ENCODE measurements around the gene EEF1AKMT3. TPM values are rescaled to one million over a fixed set of nuclear protein-coding genes. Genes with fewer than 3 reads are reported as not detected.
A peak's percentile ranks its signal among the peaks of the same experiment; 100 is the strongest.

The EEF1AKMT3 gene
- total RNA-seq, 5 donors from 2014 or later (not counting 1 experiment from before 2014, with no cell fraction given), result 2.4 to 5.1 (median 3.4) TPM

- Mint-ChIP-seq H3K4me3 (no peak overlapping the region), H3K27ac (no peak overlapping the region), H3K9me3 (no peaks in the 10 kb centered on the region), H3K4me1 (peaks cover 5 to 10% (median 6%) of the 10 kb centered on the region in 3 donors), H3K36me3 (peaks cover 68% of the 10 kb centered on the region), H3K27me3 (no peaks in the 10 kb centered on the region)
- Histone ChIP-seq H3K27me3 (replicated peaks in 1 of 2; ENCODE audit: control insufficient read depth in 2 of 2, extremely low read depth in 1 of 2, insufficient read depth in 2 of 2, low read length in 1 of 2) (no peaks in the 10 kb centered on the region), H3K4me3 (ENCODE audit: control insufficient read depth in 1 of 2, extremely low read depth in 1 of 2, low read length in 1 of 2) (no peak overlapping the region), H3K36me3 (ENCODE audit: control insufficient read depth in 2 of 2, extremely low read depth in 1 of 2, insufficient read depth in 1 of 2, low read length in 1 of 2) (peaks cover 32 to 92% of the 10 kb centered on the region in 2 donors), H3K27ac (ENCODE audit: low read length) (no peak overlapping the region), H3K4me1 (ENCODE audit: control insufficient read depth in 1 of 2, extremely low read depth in 1 of 2, insufficient read depth in 2 of 2, low read length in 2 of 2) (peaks cover 0 to 13% of the 10 kb centered on the region in 2 experiments), H3K9me3 (no peaks in the 10 kb centered on the region)
- DNase-seq (no peak), ATAC-seq (replicated peaks in 1 of 4) (no peak)
- ChIA-PET POLR2A (interaction anchor here in 1 of 2 donors (0.7 kb wide), 1 partner anchor 20 kb away, joined by 3 read pairs; no protein-coding TSS in a partner anchor), CTCF (no interaction called here)
- 96% methylated on average over 7 of the region's 13 CpGs for WGBS (ENCODE audit: insufficient coverage)
Observed at GRCh38 chr12:57730336-57731067, 41.9 kb upstream of the EEF1AKMT3 start.

- DNase-seq (no peak), ATAC-seq (replicated peaks in 1 of 4) (no peak)
- H3K27ac ChIP-seq (ENCODE audit: low read length), result no peak overlapping the region
- CTCF ChIA-PET, result interaction anchor here in 1 of 2 donors (0.9 kb wide), 1 partner anchor 28 kb away, joined by 3 read pairs; no protein-coding TSS in a partner anchor
- POLR2A ChIA-PET, result no interaction called here
- no peak overlapping the region for H3K4me3 ChIP-seq (ENCODE audit: control insufficient read depth in 1 of 2, extremely low read depth in 1 of 2, low read length in 1 of 2)
- H3K36me3 Mint-ChIP-seq, result peaks cover 67% of the 10 kb centered on the region
- no peaks in the 10 kb centered on the region for H3K27me3 ChIP-seq (replicated peaks in 1 of 2; ENCODE audit: control insufficient read depth in 2 of 2, extremely low read depth in 1 of 2, insufficient read depth in 2 of 2, low read length in 1 of 2)
- H3K36me3 ChIP-seq (ENCODE audit: control insufficient read depth in 2 of 2, extremely low read depth in 1 of 2, insufficient read depth in 1 of 2, low read length in 1 of 2), result peaks cover 24 to 93% of the 10 kb centered on the region in 2 donors
- no peak overlapping the region for H3K27ac Mint-ChIP-seq
- no peaks in the 10 kb centered on the region for H3K9me3 Mint-ChIP-seq
- H3K27me3 Mint-ChIP-seq, result no peaks in the 10 kb centered on the region
- H3K4me3 Mint-ChIP-seq, result no peak overlapping the region
- no peaks in the 10 kb centered on the region for H3K9me3 ChIP-seq
- peaks cover 9 to 14% (median 10%) of the 10 kb centered on the region in 3 donors for H3K4me1 Mint-ChIP-seq
- H3K4me1 ChIP-seq (ENCODE audit: control insufficient read depth in 1 of 2, extremely low read depth in 1 of 2, insufficient read depth in 2 of 2, low read length in 2 of 2), result peaks cover 0 to 13% of the 10 kb centered on the region in 2 experiments
- 98% methylated on average over 7 of the region's 19 CpGs for WGBS (ENCODE audit: insufficient coverage)
Observed at GRCh38 chr12:57731411-57732080, 40.9 kb upstream of the EEF1AKMT3 start.

GRCh38 chr12:57732270-57732669 lies 40.1 kb upstream of the EEF1AKMT3 start:
- ATAC-seq (replicated peaks in 1 of 4), result no peak
- Mint-ChIP-seq H3K9me3 (no peaks in the 10 kb centered on the region), H3K27ac (peak overlapping the region in 1 of 2 donors; percentile 36), H3K27me3 (no peaks in the 10 kb centered on the region), H3K36me3 (peaks cover 70% of the 10 kb centered on the region), H3K4me1 (peaks cover 13 to 19% (median 14%) of the 10 kb centered on the region in 3 donors), H3K4me3 (no peak overlapping the region)
- POLR2A ChIA-PET, result no interaction called here
- Histone ChIP-seq H3K4me1 (ENCODE audit: control insufficient read depth in 1 of 2, extremely low read depth in 1 of 2, insufficient read depth in 2 of 2, low read length in 2 of 2) (peaks cover 0 to 20% of the 10 kb centered on the region in 2 experiments), H3K27ac (ENCODE audit: low read length) (no peak overlapping the region), H3K27me3 (replicated peaks in 1 of 2; ENCODE audit: control insufficient read depth in 2 of 2, extremely low read depth in 1 of 2, insufficient read depth in 2 of 2, low read length in 1 of 2) (no peaks in the 10 kb centered on the region), H3K4me3 (ENCODE audit: control insufficient read depth in 1 of 2, extremely low read depth in 1 of 2, low read length in 1 of 2) (no peak overlapping the region), H3K36me3 (ENCODE audit: control insufficient read depth in 2 of 2, extremely low read depth in 1 of 2, insufficient read depth in 1 of 2, low read length in 1 of 2) (peaks cover 21 to 94% of the 10 kb centered on the region in 2 donors), H3K9me3 (no peaks in the 10 kb centered on the region)
- WGBS (ENCODE audit: insufficient coverage), result 100% methylated on average over 1 of the region's 4 CpGs
- DNase-seq, result no peak
- CTCF ChIA-PET, result interaction anchor here in 1 of 2 donors (0.9 kb wide), 1 partner anchor 27 kb away, joined by 3 read pairs; no protein-coding TSS in a partner anchor

GRCh38 chr12:57732726-57733593 lies 39.5 kb upstream of the EEF1AKMT3 start:
- peak overlapping the region in 1 of 2 donors; percentile 25 for H3K27ac Mint-ChIP-seq
- Histone ChIP-seq H3K36me3 (ENCODE audit: control insufficient read depth in 2 of 2, extremely low read depth in 1 of 2, insufficient read depth in 1 of 2, low read length in 1 of 2) (peaks cover 21 to 90% of the 10 kb centered on the region in 2 donors), H3K27ac (ENCODE audit: low read length) (no peak overlapping the region), H3K4me1 (ENCODE audit: control insufficient read depth in 1 of 2, extremely low read depth in 1 of 2, insufficient read depth in 2 of 2, low read length in 2 of 2) (peaks cover 0 to 22% of the 10 kb centered on the region in 2 experiments), H3K27me3 (replicated peaks in 1 of 2; ENCODE audit: control insufficient read depth in 2 of 2, extremely low read depth in 1 of 2, insufficient read depth in 2 of 2, low read length in 1 of 2) (no peaks in the 10 kb centered on the region), H3K9me3 (no peaks in the 10 kb centered on the region), H3K4me3 (ENCODE audit: control insufficient read depth in 1 of 2, extremely low read depth in 1 of 2, low read length in 1 of 2) (no peak overlapping the region)
- peaks cover 13 to 17% (median 14%) of the 10 kb centered on the region in 3 donors for H3K4me1 Mint-ChIP-seq
- 96% methylated on average over 7 of the region's 11 CpGs for WGBS (ENCODE audit: insufficient coverage)
- H3K36me3 Mint-ChIP-seq, result peaks cover 67% of the 10 kb centered on the region
- no peak overlapping the region for H3K4me3 Mint-ChIP-seq
- ATAC-seq (replicated peaks in 1 of 4), result no peak
- H3K27me3 Mint-ChIP-seq, result no peaks in the 10 kb centered on the region
- DNase-seq, result no peak
- ChIA-PET POLR2A (interaction anchor here in 1 of 2 donors (0.6 kb wide), 1 partner anchor 13 kb away, joined by 5 read pairs; no protein-coding TSS in a partner anchor), CTCF (interaction anchor here in 1 of 2 donors (0.9 kb wide), 1 partner anchor 26 kb away, joined by 3 read pairs; no protein-coding TSS in a partner anchor)
- H3K9me3 Mint-ChIP-seq, result no peaks in the 10 kb centered on the region

GRCh38 chr12:57733928-57734327 lies 38.5 kb upstream of the EEF1AKMT3 start:
- no peak overlapping the region for H3K4me3 Mint-ChIP-seq
- H3K9me3 Mint-ChIP-seq, result no peaks in the 10 kb centered on the region
- Histone ChIP-seq H3K27ac (ENCODE audit: low read length) (no peak overlapping the region), H3K4me1 (ENCODE audit: control insufficient read depth in 1 of 2, extremely low read depth in 1 of 2, insufficient read depth in 2 of 2, low read length in 2 of 2) (peaks cover under 1 to 28% of the 10 kb centered on the region in 2 experiments), H3K27me3 (replicated peaks in 1 of 2; ENCODE audit: control insufficient read depth in 2 of 2, extremely low read depth in 1 of 2, insufficient read depth in 2 of 2, low read length in 1 of 2) (no peaks in the 10 kb centered on the region), H3K36me3 (ENCODE audit: control insufficient read depth in 2 of 2, extremely low read depth in 1 of 2, insufficient read depth in 1 of 2, low read length in 1 of 2) (peaks cover 21 to 81% of the 10 kb centered on the region in 2 donors), H3K9me3 (no peaks in the 10 kb centered on the region), H3K4me3 (ENCODE audit: control insufficient read depth in 1 of 2, extremely low read depth in 1 of 2, low read length in 1 of 2) (no peak overlapping the region)
- H3K27ac Mint-ChIP-seq, result peak overlapping the region in 1 of 2 donors; percentile 8
- 93% methylated on average over 6 of the region's 6 CpGs for WGBS (ENCODE audit: insufficient coverage)
- POLR2A ChIA-PET, result no interaction called here
- H3K27me3 Mint-ChIP-seq, result no peaks in the 10 kb centered on the region
- peaks cover 60% of the 10 kb centered on the region for H3K36me3 Mint-ChIP-seq
- CTCF ChIA-PET, result interaction anchor here in 1 of 2 donors (0.7 kb wide), 1 partner anchor 108 kb away, joined by 3 read pairs; no protein-coding TSS in a partner anchor
- H3K4me1 Mint-ChIP-seq, result peaks cover 14 to 18% (median 15%) of the 10 kb centered on the region in 3 donors
- ATAC-seq (replicated peaks in 1 of 4) (no peak), DNase-seq (no peak)

Data from T-cell (primary cell).